Sigmoid colon (tissue), 7 donors: Measurements from ENCODE around the gene MC4R. TPM values are rescaled to one million over a fixed set of nuclear protein-coding genes. Genes with fewer than 3 reads are reported as not detected.

Experiments
- DNase-seq: peaks from one replicate; pipeline ENCODE4 v3.0.0-alpha.2; 2019
- H3K27ac ChIP-seq, 4 donors: fragments of 200-600 bp; sonication (generic); one replicate each; pipeline ENCODE4 v1.5.1; 2016 to 2019; ENCODE audit warnings: mild to moderate bottlenecking in 1 of 4
- H3K27me3 ChIP-seq, 3 donors: fragments of 200-600 bp; sonication (generic); one replicate each; pipeline ENCODE4 v1.5.1; 2019; ENCODE audit warnings: mild to moderate bottlenecking in 1 of 3
- H3K36me3 ChIP-seq, 4 donors: fragments of 200-600 bp; sonication (generic); one replicate each; pipeline ENCODE4 v1.5.1; 2016 to 2019
- H3K4me1 ChIP-seq, 4 donors: fragments of 200-600 bp; sonication (generic); one replicate each; pipeline ENCODE4 v1.5.1; 2017 to 2019
- H3K4me3 ChIP-seq, 4 donors: fragments of 200-600 bp; sonication (generic); one replicate each; pipeline ENCODE4 v1.5.1; 2017 to 2019; ENCODE audit warnings: mild to moderate bottlenecking in 2 of 4, moderate library complexity in 1 of 4
- H3K9me3 ChIP-seq, 4 donors: fragments of 200-600 bp in 3 of 4; sonication (generic) in 3 of 4; one replicate each; pipeline versions ENCODE4 v1.5.1 to v1.6.1; 2013 to 2019
- CTCF ChIP-seq, 4 experiments: fragments of 450-650 bp in 3 of 4; fragments of 200-600 bp in 1 of 4; IDR thresholded peaks; one replicate each; pipeline ENCODE4 v1.5.1; 2016 to 2019; ENCODE audit warnings: antibody characterized with exemption in 4 of 4, mild to moderate bottlenecking in 3 of 4, moderate library complexity in 2 of 4
- EP300 ChIP-seq, 4 donors: sonication (generic); formaldehyde crosslinking; IDR thresholded peaks; one replicate each; pipeline ENCODE4 v1.6.1; 2017; ENCODE audit warnings: antibody characterized with exemption in 4 of 4
- POLR2A ChIP-seq, 2 donors: fragments of 450-650 bp; IDR thresholded peaks; one replicate each; pipeline ENCODE4 v1.6.1; 2016; ENCODE audit warnings: antibody characterized with exemption in 2 of 2, mild to moderate bottlenecking in 2 of 2, moderate library complexity in 2 of 2
- POLR2AphosphoS5 ChIP-seq, 4 donors: sonication (generic); formaldehyde crosslinking; IDR thresholded peaks; one replicate each; pipeline ENCODE4 v1.6.1; 2017; ENCODE audit warnings: antibody characterized with exemption in 4 of 4
- intact Hi-C: fragments of 100-400 bp; cut with DNase I; formaldehyde crosslinking; loops from one replicate; pipeline ENCODE4 v1.15.1; 2023
- polyA plus RNA-seq, 3 donors: library from polyadenylated mRNA; stranded (reverse); fragments of 200-250 nt; gene quantifications; one replicate each; pipeline ENCODE4 v1.2.3, GENCODE V29; 2013
- total RNA-seq, 4 donors: library from RNA; depleted of rRNA; stranded (reverse); fragments of >200 nt; gene quantifications; one replicate each; pipeline ENCODE4 v1.1.0, GENCODE V29; 2016
- donor health status: healthy with polysubstance abuse.
- donor health status: Bipolar disorder and iron deficiency.
- donor health status: healthy.

Gene MC4R
- total and polyA plus RNA-seq, 7 donors: not detected

- Histone ChIP-seq H3K27me3 (no peaks in the 10 kb centered on the region), H3K4me1 (no peaks in the 10 kb centered on the region), H3K27ac (no peak overlapping the region), H3K9me3 (no peaks in the 10 kb centered on the region), H3K4me3 (no peak overlapping the region), H3K36me3 (no peaks in the 10 kb centered on the region)
- DNase-seq: no peak
- TF ChIP-seq CTCF (IDR thresholded peaks at IDR 0.05): no peak
- no peak for TF ChIP-seq EP300 (IDR thresholded peaks at IDR 0.05)
- no peak for TF ChIP-seq POLR2AphosphoS5 (IDR thresholded peaks at IDR 0.05)
- no peak for TF ChIP-seq POLR2A (IDR thresholded peaks at IDR 0.05)
- intact Hi-C loops: no loop called here
Measured at GRCh38 chr18:60322591-60322990, 50.0 kb downstream of the MC4R start.
